ENCODE results near the gene POLD2. TPM values are rescaled to one million over a fixed set of nuclear protein-coding genes. Genes with fewer than 3 reads are reported as not detected.
A peak's percentile ranks its signal among the peaks of the same experiment; 100 is the strongest.

The POLD2 gene
- total RNA-seq, 4 donors from 2014 or later: 33.6 to 71.2 (median 55.9) TPM

DNA sequence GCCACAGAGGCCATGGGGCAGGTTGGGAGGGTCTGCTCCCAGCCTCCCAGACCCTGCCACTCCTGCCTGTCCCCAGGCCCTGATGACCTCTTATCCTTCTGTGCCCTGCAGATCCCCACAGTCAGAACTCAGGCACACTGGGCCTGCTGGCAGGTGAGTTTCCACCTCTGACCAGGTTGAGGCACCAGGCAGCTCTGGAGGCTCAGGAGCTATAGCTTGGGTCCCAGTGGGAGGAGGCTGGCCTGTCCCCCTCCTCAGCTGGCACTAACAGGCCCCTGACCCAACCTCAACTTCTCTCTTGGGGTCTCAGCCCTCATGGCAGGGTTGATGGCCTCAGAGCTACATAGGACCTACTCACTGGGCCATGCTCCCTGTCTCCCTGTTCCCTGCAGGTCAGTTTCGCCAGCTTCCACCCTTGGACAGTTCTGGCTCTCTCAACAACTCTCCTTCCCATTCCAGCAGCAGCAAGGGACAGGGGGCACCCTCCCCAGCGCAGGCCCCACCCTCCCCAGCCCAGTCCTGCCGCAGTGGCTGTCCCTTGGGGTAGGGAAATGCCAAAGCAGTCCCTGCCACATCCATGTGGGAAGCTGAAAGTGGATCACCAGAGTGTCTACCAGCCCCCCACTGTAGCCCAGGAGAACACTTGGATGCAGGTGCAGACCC, 21.9 kb downstream of the POLD2 start:
- no peak for DNase-seq (ENCODE audit: extremely low spot score)
- Histone ChIP-seq H3K27ac (replicated peaks in 1 of 4) (peak overlapping the region; percentile 78 to 94 (median 90)), H3K36me3 (peaks cover 0 to 1% (median 0%) of the 10 kb centered on the region in 4 donors), H3K4me3 (no peak overlapping the region), H3K27me3 (no peaks in the 10 kb centered on the region), H3K4me1 (peaks cover 23 to 56% (median 51%) of the 10 kb centered on the region in 4 donors), H3K9me3 (no peaks in the 10 kb centered on the region)
- TF ChIP-seq CTCF (IDR thresholded peaks at IDR 0.05) (no peak), EP300 (IDR thresholded peaks at IDR 0.05) (no peak), POLR2AphosphoS5 (IDR thresholded peaks at IDR 0.05) (no peak), POLR2A (IDR thresholded peaks at IDR 0.05; ENCODE audit: low read depth) (no peak)
- WGBS: 100% methylated on average over 1 of the region's 3 CpGs
- intact Hi-C loops (cut with DNase I): no loop called here

- Histone ChIP-seq H3K9me3 (no peaks in the 10 kb centered on the region), H3K36me3 (no peaks in the 10 kb centered on the region), H3K27ac (replicated peaks in 1 of 4) (peak overlapping the region; percentile 78 to 94 (median 90)), H3K4me1 (peaks cover 17 to 50% (median 46%) of the 10 kb centered on the region in 4 donors), H3K4me3 (no peak overlapping the region), H3K27me3 (no peaks in the 10 kb centered on the region)
- TF ChIP-seq EP300 (IDR thresholded peaks at IDR 0.05) (no peak), POLR2AphosphoS5 (IDR thresholded peaks at IDR 0.05) (no peak), POLR2A (IDR thresholded peaks at IDR 0.05; ENCODE audit: low read depth) (no peak), CTCF (IDR thresholded peaks at IDR 0.05) (peak in 1 of 3 experiments; percentile 4)
- 52% methylated on average over 6 of the region's 10 CpGs for WGBS
- intact Hi-C loops (cut with DNase I): no loop called here
- DNase-seq (ENCODE audit: extremely low spot score): no peak
Observed at GRCh38 chr7:44100458-44101302, 22.7 kb downstream of the POLD2 start.

DNA sequence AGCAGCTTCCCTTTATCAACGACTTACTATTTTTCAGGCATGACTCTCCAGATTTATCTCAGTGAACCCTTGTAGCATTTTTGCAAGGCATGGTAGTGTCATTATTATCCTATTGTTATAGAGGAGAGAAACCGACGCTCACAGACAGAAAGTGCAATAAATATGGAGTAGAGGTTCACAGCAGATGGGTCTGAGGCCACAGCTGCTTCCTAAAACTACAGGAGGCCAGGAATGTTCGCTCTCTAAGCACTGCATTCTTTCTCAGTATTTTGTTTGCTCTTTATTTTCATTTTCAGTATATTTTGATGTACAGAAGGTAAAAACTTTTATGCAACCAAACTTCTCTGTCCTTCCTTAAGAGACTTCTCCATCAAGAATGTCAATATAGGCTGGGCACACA, 23.7 kb downstream of the POLD2 start:
- intact Hi-C loops (cut with DNase I): no loop called here
- Histone ChIP-seq H3K4me1 (peaks cover 10 to 50% (median 46%) of the 10 kb centered on the region in 4 donors), H3K4me3 (no peak overlapping the region), H3K36me3 (no peaks in the 10 kb centered on the region), H3K27me3 (no peaks in the 10 kb centered on the region), H3K27ac (replicated peaks in 1 of 4) (peak overlapping the region; percentile 78 to 94 (median 90)), H3K9me3 (no peaks in the 10 kb centered on the region)
- 54% methylated on average over 4 of the region's 4 CpGs for WGBS
- no peak for DNase-seq (ENCODE audit: extremely low spot score)
- TF ChIP-seq EP300 (IDR thresholded peaks at IDR 0.05) (no peak), CTCF (IDR thresholded peaks at IDR 0.05) (no peak), POLR2AphosphoS5 (IDR thresholded peaks at IDR 0.05) (no peak)

GRCh38 chr7:44098092-44099068, 25.0 kb downstream of the POLD2 start:
- no peaks in the 10 kb centered on the region for H3K36me3 ChIP-seq
- no peak overlapping the region for H3K27ac ChIP-seq (replicated peaks in 1 of 4)
- intact Hi-C loops (cut with DNase I): no loop called here
- DNase-seq (ENCODE audit: extremely low spot score): no peak
- peaks cover 5 to 45% (median 42%) of the 10 kb centered on the region in 4 donors for H3K4me1 ChIP-seq
- H3K27me3 ChIP-seq: no peaks in the 10 kb centered on the region
- WGBS: 87% methylated on average over 6 of the region's 6 CpGs
- no peak for TF ChIP-seq POLR2A (IDR thresholded peaks at IDR 0.05; ENCODE audit: low read depth)
- no peak for TF ChIP-seq POLR2AphosphoS5 (IDR thresholded peaks at IDR 0.05)
- TF ChIP-seq EP300 (IDR thresholded peaks at IDR 0.05): no peak
- no peak for TF ChIP-seq CTCF (IDR thresholded peaks at IDR 0.05)
- H3K4me3 ChIP-seq: no peak overlapping the region
- no peaks in the 10 kb centered on the region for H3K9me3 ChIP-seq
